ENCODE measurements around the gene RAB7A.

- TF ChIP-seq POLR2AphosphoS5 (IDR thresholded peaks at IDR 0.05) (no peak), CTCF (IDR thresholded peaks at IDR 0.05) (no peak)
Measured at GRCh38 chr3:128707928-128708494, 18.0 kb upstream of the RAB7A start.
